ENCODE data around the gene VAV3.

DNA sequence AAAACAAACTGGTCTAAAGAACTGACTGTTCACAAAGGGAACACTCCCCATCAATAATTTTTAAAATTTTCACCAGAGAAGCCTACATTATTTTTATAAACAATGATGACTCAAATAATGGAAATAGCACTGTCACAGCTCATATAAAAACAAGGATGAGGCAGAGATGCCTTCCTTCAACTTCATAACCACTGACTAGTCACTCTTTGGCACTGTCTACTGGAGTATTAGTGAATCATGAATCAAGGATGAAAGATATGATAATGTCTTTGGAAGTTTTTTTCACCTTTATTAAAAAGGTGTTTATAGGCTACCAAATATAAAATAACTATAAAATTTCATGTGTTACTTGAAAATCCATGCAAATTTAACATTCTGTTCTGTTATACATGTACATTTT lies 316.9 kb downstream of the VAV3 start:
- TF ChIP-seq ZNF883 (CRISPR knock-in tag; IDR thresholded peaks at IDR 0.05; ENCODE audit: not compliant biosample characterization) (no peak), POLR2A (IDR thresholded peaks at IDR 0.05; ENCODE audit: insufficient read depth in 1 of 2, low read depth in 2 of 2, low read length in 2 of 2) (no peak)
